ENCODE measurements around the gene SORL1.
A peak's percentile ranks its signal among the peaks of the same experiment; 100 is the strongest.

SORL1 gene

DNA sequence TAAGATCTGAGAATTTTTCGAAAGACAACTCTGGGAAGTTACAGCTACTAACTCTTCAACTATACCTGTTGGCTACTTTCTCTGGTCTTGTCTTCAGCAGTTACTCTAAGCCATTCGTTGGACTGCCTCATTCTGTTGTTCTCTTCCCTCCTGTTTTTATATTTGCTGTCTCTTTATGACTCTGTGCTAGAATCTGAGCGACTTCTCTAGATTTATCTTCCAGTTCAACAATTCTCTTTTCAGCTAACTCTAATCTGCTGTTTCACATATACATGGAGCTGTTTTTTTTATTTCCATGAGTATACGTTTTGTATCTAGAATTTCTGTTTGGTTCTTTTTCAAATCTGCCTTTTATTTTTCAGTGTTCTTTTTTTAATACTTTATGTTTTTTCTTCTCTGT, 128.0 kb downstream of the SORL1 start:
- no peak for DNase-seq (ENCODE audit: low read depth in 1 of 2, low spot score in 1 of 2)

- no peak for DNase-seq (ENCODE audit: low read depth in 1 of 2, low spot score in 1 of 2)
Measured at GRCh38 chr11:121581607-121582006, 129.5 kb downstream of the SORL1 start.

DNA sequence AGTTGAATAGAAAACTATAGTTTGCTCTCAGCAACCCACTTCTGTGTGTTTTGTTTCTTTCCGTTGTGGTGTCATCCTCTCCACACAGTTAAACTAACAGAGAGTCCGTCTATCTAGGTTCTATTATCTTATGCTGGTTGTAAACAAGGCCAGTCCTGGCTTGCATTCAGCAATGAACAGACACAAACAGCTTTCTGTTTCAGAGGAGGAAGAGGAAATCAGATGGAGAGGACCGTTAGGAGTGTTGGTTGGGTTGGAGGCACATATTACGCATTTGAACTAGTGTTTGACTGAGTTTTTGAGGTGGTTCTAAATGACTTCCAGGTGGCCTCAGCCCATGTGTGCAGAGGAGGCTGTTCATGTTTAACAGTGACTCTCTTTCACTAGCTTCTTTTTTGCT, 130.2 kb downstream of the SORL1 start:
- DNase-seq (ENCODE audit: low read depth in 1 of 2, low spot score in 1 of 2), result no peak

DNA sequence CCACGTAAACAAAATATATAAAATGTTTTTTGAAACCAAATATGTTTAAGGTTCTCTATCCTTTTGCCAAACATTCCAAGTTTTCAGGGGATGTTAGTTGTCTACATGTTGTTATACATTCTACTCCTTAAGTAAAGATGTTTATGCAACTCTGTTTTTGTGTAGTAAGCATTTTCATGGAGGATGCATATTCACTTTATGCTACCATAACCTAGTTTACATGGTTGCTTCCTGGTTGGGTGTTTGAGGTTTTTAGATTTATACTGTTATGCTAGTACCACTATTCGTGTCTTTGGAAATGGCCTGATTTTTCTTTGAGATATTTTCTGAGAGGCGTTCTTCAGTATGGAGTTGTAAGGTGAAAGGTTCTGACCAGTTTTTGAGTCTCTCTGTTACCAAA, 131.7 kb downstream of the SORL1 start:
- no peak for DNase-seq (ENCODE audit: low read depth in 1 of 2, low spot score in 1 of 2)

GRCh38 chr11:121586750-121587149, 134.6 kb downstream of the SORL1 start:
- DNase-seq (ENCODE audit: low read depth in 1 of 2, low spot score in 1 of 2), result no peak

- no peak for DNase-seq (ENCODE audit: low read depth in 1 of 2, low spot score in 1 of 2)
Measured at GRCh38 chr11:121587182-121587581, 135.1 kb downstream of the SORL1 start.

GRCh38 chr11:121588747-121589146, 136.6 kb downstream of the SORL1 start:
- DNase-seq (ENCODE audit: low read depth in 1 of 2, low spot score in 1 of 2), result no peak

DNA sequence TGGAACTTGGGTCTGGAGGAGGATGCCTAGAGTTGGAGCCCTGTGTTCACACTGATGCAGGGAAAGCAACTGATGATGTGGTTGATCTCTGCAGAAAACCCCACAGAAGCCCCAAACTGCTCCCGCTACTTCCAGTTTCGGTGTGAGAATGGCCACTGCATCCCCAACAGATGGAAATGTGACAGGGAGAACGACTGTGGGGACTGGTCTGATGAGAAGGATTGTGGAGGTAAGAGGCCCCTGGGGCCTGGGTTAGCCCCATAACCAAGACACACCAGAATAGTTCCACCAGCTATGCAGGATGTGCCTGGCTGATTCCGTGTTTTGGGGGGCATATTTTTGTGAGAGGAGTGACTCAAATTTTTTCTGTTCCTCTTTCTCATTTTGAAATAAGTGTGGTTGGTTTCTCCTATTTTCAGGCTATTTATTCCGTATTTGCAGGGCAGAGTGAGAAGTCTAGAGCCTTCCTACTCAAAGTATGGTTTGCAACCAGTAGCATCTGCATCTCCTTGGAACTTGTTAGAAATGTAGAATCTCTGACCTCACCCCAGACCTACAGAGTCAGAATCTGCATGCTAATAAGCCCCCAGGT, 137.9 kb downstream of the SORL1 start:
- no peak for DNase-seq (ENCODE audit: low read depth in 1 of 2, low spot score in 1 of 2)

DNA sequence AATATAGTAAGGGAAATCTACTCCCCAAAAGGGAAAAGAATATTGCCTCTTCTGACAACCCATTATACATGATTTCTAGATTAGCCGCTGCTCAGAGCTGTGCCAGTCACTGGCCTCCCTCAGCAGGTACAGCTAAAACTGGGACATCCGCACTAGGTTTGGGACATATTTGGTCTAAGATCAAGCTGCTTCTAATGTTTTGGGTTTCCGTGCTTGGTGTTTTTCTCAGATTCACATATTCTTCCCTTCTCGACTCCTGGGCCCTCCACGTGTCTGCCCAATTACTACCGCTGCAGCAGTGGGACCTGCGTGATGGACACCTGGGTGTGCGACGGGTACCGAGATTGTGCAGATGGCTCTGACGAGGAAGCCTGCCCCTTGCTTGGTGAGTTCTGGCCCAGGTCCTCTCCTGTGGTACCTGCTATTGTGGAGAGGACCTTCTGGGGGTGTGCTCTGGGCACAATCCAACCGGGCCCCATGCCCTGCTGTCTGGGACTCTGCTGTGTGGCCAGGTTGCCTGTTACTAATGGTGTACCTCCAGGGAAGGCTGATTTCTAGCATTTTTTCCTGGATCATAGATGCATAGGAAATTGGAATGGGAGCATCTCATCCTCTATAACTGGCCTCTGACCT, 138.8 kb downstream of the SORL1 start:
- no peak for DNase-seq (ENCODE audit: low read depth in 1 of 2, low spot score in 1 of 2)

GRCh38 chr11:121591405-121592033, 139.4 kb downstream of the SORL1 start:
- peak in 1 of 2 donors; percentile 49 for DNase-seq (ENCODE audit: low read depth in 1 of 2, low spot score in 1 of 2)

DNA sequence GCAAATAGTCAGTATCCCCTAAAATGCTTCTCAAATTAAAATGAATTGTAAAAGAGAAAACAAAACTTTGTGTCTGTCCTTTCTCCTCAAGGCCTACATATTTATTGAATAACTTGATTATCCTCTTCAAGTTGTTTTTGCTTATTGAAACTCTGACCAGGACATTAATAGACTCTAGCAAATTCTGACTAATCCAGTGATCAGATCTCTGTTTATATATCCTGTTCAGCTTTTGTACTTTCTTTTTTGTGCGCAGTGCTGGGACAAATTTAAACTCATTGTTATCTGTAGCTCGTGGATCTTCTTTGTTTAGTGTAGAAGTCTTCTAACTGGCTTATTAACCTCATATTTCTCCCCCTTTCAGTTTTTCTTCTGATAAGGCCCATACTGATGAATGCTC, 140.6 kb downstream of the SORL1 start:
- no peak for DNase-seq (ENCODE audit: low read depth in 1 of 2, low spot score in 1 of 2)

GRCh38 chr11:121595717-121596161, 143.6 kb downstream of the SORL1 start:
- DNase-seq (ENCODE audit: low read depth in 1 of 2, low spot score in 1 of 2), result no peak

DNA sequence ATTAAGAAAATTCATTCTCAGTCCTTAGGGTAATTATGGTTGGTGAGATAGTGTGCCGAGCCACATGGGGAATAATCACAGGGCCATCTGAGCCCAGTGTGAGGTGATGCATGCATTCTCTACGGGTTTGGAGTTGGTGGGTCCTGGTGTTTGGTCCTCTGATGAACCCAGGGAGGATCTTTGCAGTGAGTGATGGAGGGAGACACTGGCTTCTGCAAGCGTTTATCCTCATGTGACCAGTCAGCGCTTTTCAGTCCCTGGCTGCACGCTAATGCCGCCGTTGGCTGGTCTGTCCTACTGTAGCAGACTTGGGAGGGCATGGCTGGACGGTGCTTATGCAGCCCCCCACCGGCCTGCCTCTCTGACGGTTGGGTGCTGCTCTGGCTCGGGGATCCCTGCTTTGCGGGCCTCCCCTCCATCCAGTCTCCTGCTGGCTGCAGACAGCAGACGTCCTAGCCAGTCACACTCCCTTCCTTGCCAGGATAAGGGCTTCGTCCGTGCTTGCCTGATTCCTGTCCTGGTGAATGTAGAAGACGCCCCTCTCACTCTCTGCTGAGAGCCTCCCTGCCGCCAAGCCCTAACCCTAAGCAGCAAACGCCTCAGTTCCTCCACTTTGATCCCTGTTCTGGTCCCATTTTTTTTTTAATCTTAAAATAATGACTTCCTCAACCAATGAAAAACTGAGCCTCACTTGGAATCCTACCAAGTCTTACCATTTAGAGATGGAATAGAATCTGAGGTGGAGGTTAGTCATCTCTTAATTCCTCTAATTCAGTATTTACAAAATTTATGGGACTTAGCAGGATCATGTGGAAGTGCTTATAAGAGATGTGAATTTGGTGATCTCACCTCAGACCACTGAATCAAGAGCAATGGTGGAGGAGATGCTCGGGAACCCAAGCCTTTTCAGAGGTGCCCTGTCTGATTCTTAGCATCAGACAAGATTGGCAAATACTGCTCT, 144.4 kb downstream of the SORL1 start:
- DNase-seq (ENCODE audit: low read depth in 1 of 2, low spot score in 1 of 2), result no peak

DNA sequence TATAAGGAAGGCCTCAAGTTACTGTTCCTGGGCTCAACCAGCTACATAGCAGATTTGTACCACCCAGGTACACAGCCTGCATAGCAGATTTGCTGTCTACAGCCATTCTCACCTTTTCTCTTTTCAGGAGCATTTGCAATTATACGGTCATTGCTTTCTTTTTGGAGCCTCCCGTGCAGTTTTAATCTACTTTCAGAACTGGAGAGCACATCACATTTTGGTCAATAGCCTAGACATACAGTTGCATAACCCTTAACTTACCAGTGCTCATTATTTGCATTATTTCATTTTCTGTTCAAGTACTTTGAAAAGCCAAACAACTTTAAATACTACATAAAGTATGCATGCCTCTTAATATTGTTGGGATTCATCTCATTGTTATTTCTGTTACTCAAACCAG, 151.2 kb downstream of the SORL1 start:
- DNase-seq (ENCODE audit: low read depth in 1 of 2, low spot score in 1 of 2), result no peak

GRCh38 chr11:121604152-121604551, 152.0 kb downstream of the SORL1 start:
- no peak for DNase-seq (ENCODE audit: low read depth in 1 of 2, low spot score in 1 of 2)

GRCh38 chr11:121606354-121606753, 154.2 kb downstream of the SORL1 start:
- no peak for DNase-seq (ENCODE audit: low read depth in 1 of 2, low spot score in 1 of 2)

GRCh38 chr11:121607341-121607740, 155.2 kb downstream of the SORL1 start:
- no peak for DNase-seq (ENCODE audit: low read depth in 1 of 2, low spot score in 1 of 2)

- DNase-seq (ENCODE audit: low read depth in 1 of 2, low spot score in 1 of 2), result no peak
Measured at GRCh38 chr11:121608545-121609098, 156.5 kb downstream of the SORL1 start.

DNA sequence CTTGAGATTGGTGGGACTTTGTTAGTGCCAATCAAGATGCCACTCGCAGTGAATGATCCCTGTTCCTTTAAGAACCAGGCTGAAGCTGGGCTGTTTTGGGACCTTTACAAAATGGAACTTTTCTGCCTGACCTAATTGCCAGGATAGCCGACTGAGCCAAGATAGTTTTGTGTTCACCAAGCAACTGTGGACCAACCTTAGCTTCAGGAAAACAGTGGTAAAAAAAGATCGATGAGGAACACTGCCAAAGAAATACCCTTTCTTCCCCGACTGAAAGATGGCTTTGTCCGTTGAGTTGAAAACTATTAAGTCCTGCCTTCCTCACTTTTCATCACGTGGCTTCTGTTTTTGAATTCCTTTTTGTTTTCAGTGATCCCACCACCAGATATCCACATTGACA, 158.6 kb downstream of the SORL1 start:
- no peak for DNase-seq (ENCODE audit: low read depth in 1 of 2, low spot score in 1 of 2)

DNA sequence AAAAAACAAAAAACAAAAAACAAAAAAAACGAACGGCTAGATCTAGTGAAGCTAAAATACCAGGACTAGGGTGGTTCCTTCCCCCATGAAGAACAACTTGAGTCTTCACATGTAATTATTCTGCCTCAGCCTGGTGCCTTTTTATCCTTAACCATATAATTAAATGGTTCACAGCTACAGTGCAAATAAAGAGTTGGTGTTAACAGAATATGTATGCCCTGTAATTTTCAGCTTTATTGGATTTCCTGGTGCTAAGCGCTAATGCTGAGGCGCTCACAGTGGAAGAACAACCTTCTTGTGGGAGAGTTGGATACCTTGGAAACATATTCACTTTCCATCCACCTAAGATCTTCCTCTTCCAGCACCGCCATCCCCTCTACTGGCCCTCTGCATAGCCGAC, 159.1 kb downstream of the SORL1 start:
- no peak for DNase-seq (ENCODE audit: low read depth in 1 of 2, low spot score in 1 of 2)

DNA sequence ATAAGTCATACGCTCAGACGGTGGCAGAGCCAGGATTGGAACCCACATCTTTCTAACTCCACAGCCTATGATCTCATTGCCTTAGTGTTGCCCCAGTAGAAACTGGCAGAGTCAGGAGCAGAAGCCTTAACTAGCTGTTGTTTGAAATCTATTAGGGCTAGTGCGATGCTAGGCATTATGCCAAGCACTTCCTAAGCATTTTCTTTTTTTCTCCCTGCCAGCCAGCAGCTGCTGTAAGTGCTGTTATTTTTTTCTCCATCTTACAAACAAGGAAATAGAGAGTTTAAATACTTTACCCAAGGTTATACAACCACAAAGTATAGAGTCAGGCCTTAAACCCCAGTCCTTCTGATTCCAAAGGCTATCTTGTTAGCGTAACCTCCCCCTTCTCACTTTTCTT, 161.6 kb downstream of the SORL1 start:
- DNase-seq (ENCODE audit: low read depth in 1 of 2, low spot score in 1 of 2), result no peak

Measured in activated T-helper 1 cell treated with anti-CD3 and anti-CD28 coated beads, Interleukin-2, amount 50 U/mL, for 16 hours (primary cell).